HepG2 (cell line): ENCODE measurements around the gene GBA3. TPM values are rescaled to one million over a fixed set of nuclear protein-coding genes. Genes with fewer than 3 reads are reported as not detected.

Source experiments
- ATAC-seq: fragments of 200-7000 bp; cut with Tn5 transposase; 3 replicates; pipeline ENCODE4 v1.9.1; 2020; ENCODE audit warnings: mild to moderate bottlenecking, moderate library complexity
- BruUV-seq: library from RNA; stranded (reverse); fragments of 400-500 nt; replicated peaks from 2 replicates; lab custom pipeline; 2021; lab: Mats Ljungman, UMichigan
- CTCF ChIA-PET: fragments of 300-600 bp; formaldehyde crosslinking; extraction: SDS; loops from one replicate; lab custom pipeline; 2021; ENCODE audit warnings: low total read pairs, inconsistent platforms, low intra/inter-chr PET ratio; lab: Yijun Ruan, JAX
- POLR2A ChIA-PET: fragments of 350-600 bp; sonication (Branson Sonifier 250); formaldehyde crosslinking; loops from one replicate; lab custom pipeline; 2020; ENCODE audit warnings: antibody characterized with exemption, inconsistent platforms; lab: Yijun Ruan, JAX
- DNase-seq: peaks from one replicate; pipeline ENCODE4 v3.0.0-alpha.2; 2015; ENCODE audit warnings: low spot score
- FAIRE-seq: peaks from 3 replicates; lab custom pipeline; 2011; peaks lifted over from hg19 to GRCh38; lab: Jason Lieb, UNC
- H2AFZ ChIP-seq: one replicate; pipeline ENCODE4 v1.6.1; 2011; ENCODE audit warnings: low read length, inconsistent platforms
- H3K27ac ChIP-seq: fragments of 300-600 bp; 3 replicates; pipeline ENCODE4 v1.8.0; 2011; ENCODE audit warnings: mixed run types, mild to moderate bottlenecking, mixed read lengths, low read length, inconsistent platforms; ENCODE audit not compliant: insufficient read depth; ENCODE audit errors: extremely low read length
- H3K27me3 ChIP-seq, 2 experiments: fragments of 200-600 bp in 1 of 2; 2 replicates in 1 of 2; 3 replicates in 1 of 2; pipeline versions ENCODE4 v1.6.0 to v1.8.0; 2011; ENCODE audit warnings: low read length in 2 of 2, mild to moderate bottlenecking in 2 of 2, moderate library complexity in 2 of 2, inconsistent platforms in 1 of 2; ENCODE audit not compliant: insufficient read depth in 2 of 2, control insufficient read depth in 1 of 2
- H3K36me3 ChIP-seq, 2 experiments: fragments of 200-600 bp in 1 of 2; replicated peaks in 1 of 2; 2 replicates in 1 of 2; 3 replicates in 1 of 2; pipeline versions ENCODE4 v1.5.1 to v1.8.0; 2011; ENCODE audit warnings: low read length in 2 of 2, inconsistent platforms in 1 of 2; ENCODE audit not compliant: insufficient read depth in 2 of 2, control insufficient read depth in 1 of 2
- H3K4me1 ChIP-seq: 2 replicates; pipeline ENCODE4 v1.5.1; 2012; ENCODE audit warnings: low read length, inconsistent platforms; ENCODE audit not compliant: insufficient read depth
- H3K4me2 ChIP-seq: 2 replicates; pipeline ENCODE4 v1.6.0; 2011; ENCODE audit warnings: low read depth, low read length, inconsistent platforms
- H3K4me3 ChIP-seq, 3 experiments: fragments of 200-600 bp in 1 of 3; sonication (generic), shearing (Covaris generic) in 1 of 3; replicated peaks in 1 of 3; 2 replicates each; pipeline ENCODE4 v1.5.1; 2011 to 2016; ENCODE audit warnings: low read length in 3 of 3, inconsistent platforms in 2 of 3, low read depth in 2 of 3, mild to moderate bottlenecking in 2 of 3, control low read depth in 1 of 3, mixed read lengths in 1 of 3; ENCODE audit not compliant: insufficient read depth in 1 of 3
- H3K79me2 ChIP-seq: one replicate; pipeline ENCODE4 v1.6.1; 2011; ENCODE audit warnings: low read length, inconsistent platforms; ENCODE audit not compliant: insufficient read depth
- H3K9ac ChIP-seq: 2 replicates; pipeline ENCODE4 v1.6.0; 2011; ENCODE audit warnings: mild to moderate bottlenecking, low read depth, low read length, inconsistent platforms; ENCODE audit not compliant: insufficient read depth
- H3K9me3 ChIP-seq: 2 replicates; pipeline ENCODE4 v1.5.1; 2012; ENCODE audit warnings: mild to moderate bottlenecking, low read length
- H4K20me1 ChIP-seq: 2 replicates; pipeline ENCODE4 v1.6.0; 2011; ENCODE audit warnings: inconsistent platforms, mild to moderate bottlenecking, low read length, moderate library complexity; ENCODE audit not compliant: insufficient read depth
- AGO1 ChIP-seq: fragments of 200-400 bp; formaldehyde crosslinking; IDR thresholded peaks from 2 replicates; pipeline ENCODE4 v1.6.1; 2017; ENCODE audit warnings: mild to moderate bottlenecking, low read depth, low read length, moderate library complexity; ENCODE audit not compliant: poor library complexity, severe bottlenecking
- HNRNPL ChIP-seq: fragments of 200-400 bp; formaldehyde crosslinking; IDR thresholded peaks from 2 replicates; pipeline ENCODE4 v1.6.1; 2017; ENCODE audit warnings: mild to moderate bottlenecking, low read depth, low read length
- IKZF5 ChIP-seq: IDR thresholded peaks from 2 replicates; pipeline ENCODE4 v1.6.1; 2018; ENCODE audit warnings: missing genetic modification reagents, mild to moderate bottlenecking, missing compliant biosample characterization
- KLF11 ChIP-seq: IDR thresholded peaks from 2 replicates; pipeline ENCODE4 v1.6.1; 2016; ENCODE audit warnings: missing compliant biosample characterization
- NCOR1 ChIP-seq: fragments of 200-600 bp; sonication (generic); IDR thresholded peaks from 2 replicates; pipeline ENCODE4 v1.7.0; 2017; ENCODE audit warnings: antibody characterized with exemption, low read length, borderline replicate concordance
- NR2F2 ChIP-seq: IDR thresholded peaks from 2 replicates; pipeline ENCODE4 v1.6.1; 2012; ENCODE audit warnings: low read depth, inconsistent platforms, borderline replicate concordance
- PTBP1 ChIP-seq: fragments of 200-400 bp; formaldehyde crosslinking; IDR thresholded peaks from 2 replicates; pipeline ENCODE4 v1.6.1; 2018; ENCODE audit warnings: low read length, low read depth; ENCODE audit not compliant: poor library complexity, severe bottlenecking
- SP4 ChIP-seq: sonication (generic); formaldehyde crosslinking; IDR thresholded peaks from 2 replicates; pipeline ENCODE4 v1.8.1; 2023; ENCODE audit warnings: mild to moderate bottlenecking, missing genetic modification reagents
- SRF ChIP-seq: IDR thresholded peaks from 2 replicates; pipeline ENCODE4 v1.6.1; 2011; ENCODE audit warnings: mild to moderate bottlenecking, low read depth, low read length, moderate library complexity
- ZFP41 ChIP-seq: sonication (generic); formaldehyde crosslinking; IDR thresholded peaks from 2 replicates; pipeline ENCODE4 v1.4.0; 2020; ENCODE audit warnings: mild to moderate bottlenecking, missing genetic modification reagents, borderline replicate concordance
- ZFP90 ChIP-seq: sonication (generic); formaldehyde crosslinking; IDR thresholded peaks from 2 replicates; pipeline ENCODE4 v1.8.0; 2022; ENCODE audit warnings: missing genetic modification reagents, mild to moderate bottlenecking, inconsistent platforms, borderline replicate concordance
- ZMAT3 ChIP-seq: sonication (generic); formaldehyde crosslinking; conservative IDR thresholded peaks from 2 replicates; pipeline ENCODE4 v1.7.0; 2021; ENCODE audit warnings: missing genetic modification reagents
- ZNF274 ChIP-seq: sonication (generic); formaldehyde crosslinking; IDR thresholded peaks from 2 replicates; pipeline ENCODE4 v1.5.1; 2020; ENCODE audit warnings: mild to moderate bottlenecking, missing genetic modification reagents
- ZNF569 ChIP-seq: sonication (generic); formaldehyde crosslinking; IDR thresholded peaks from 2 replicates; pipeline ENCODE4 v1.5.0; 2020; ENCODE audit warnings: mild to moderate bottlenecking, missing genetic modification reagents, moderate library complexity, borderline replicate concordance
- ZNF672 ChIP-seq: sonication (generic); formaldehyde crosslinking; IDR thresholded peaks from 2 replicates; pipeline ENCODE4 v1.8.1; 2022; ENCODE audit warnings: missing genetic modification reagents
- ZNF737 ChIP-seq: sonication (generic); formaldehyde crosslinking; IDR thresholded peaks from 2 replicates; pipeline ENCODE4 v1.5.0; 2020; ENCODE audit warnings: missing genetic modification reagents, mild to moderate bottlenecking, borderline replicate concordance
- WGBS: methylation state at CpG from one replicate; pipeline ENCODE4 v1.1.6; 2017; ENCODE audit warnings: low lambda C conversion rate; 5-methylcytosine and 5-hydroxymethylcytosine counted together
- in situ Hi-C: cut with HindIII; loops from 2 replicates; pipeline ENCODE4 v1.10.0; 2017; ENCODE audit warnings: low pct_unique_long_range_greater_than_20kb; ENCODE audit not compliant: extremely low pct_ligation_motif_present
- intact Hi-C: fragments of 100-400 bp; cut with micrococcal nuclease; formaldehyde crosslinking; loops from one replicate; pipeline ENCODE4 v1.10.0; 2022; ENCODE audit not compliant: unreplicated experiment
- polyA plus RNA-seq, 8 experiments: library from polyadenylated mRNA; depleted of rRNA in 3 of 8; stranded (reverse) in 7 of 8; unstranded in 1 of 8; fragments of >200 nt; fragmentation: Illumina TruSeq in 4 of 8; extraction: Trizol in 4 of 8; gene quantifications; 2 replicates each; pipeline versions ENCODE4 v1.2.1 to v1.2.3, GENCODE V29; 2011 to 2016; ENCODE audit warnings: low read depth in 4 of 8, missing spikeins in 1 of 8, mixed read lengths in 1 of 8; ENCODE audit not compliant: insufficient read depth in 1 of 8
- total RNA-seq, 5 experiments: library from RNA; depleted of rRNA; stranded (reverse); fragments of >200 nt; fragmentation: Illumina TruSeq; extraction: Trizol; gene quantifications; 2 replicates each; pipeline ENCODE4 v1.2.3, GENCODE V29; 2016; ENCODE audit warnings: low read depth in 1 of 5
- TF ChIP-seq, protein P1 (sequence below): fragments of 450-650 bp; IDR thresholded peaks from 2 replicates; pipeline ENCODE4 v1.6.1; 2016
- TF ChIP-seq, protein P2 (sequence below): sonication (generic); formaldehyde crosslinking; IDR thresholded peaks from 2 replicates; pipeline ENCODE4 v1.5.0; 2020; ENCODE audit warnings: missing genetic modification reagents, mild to moderate bottlenecking, borderline replicate concordance

The GBA3 gene
- total and polyA plus RNA-seq, 2 of the 13 experiments (the other 11 are each of a cell fraction or from before 2014, with no cell fraction given) = 0.18 TPM; not detected in 1

DNA sequence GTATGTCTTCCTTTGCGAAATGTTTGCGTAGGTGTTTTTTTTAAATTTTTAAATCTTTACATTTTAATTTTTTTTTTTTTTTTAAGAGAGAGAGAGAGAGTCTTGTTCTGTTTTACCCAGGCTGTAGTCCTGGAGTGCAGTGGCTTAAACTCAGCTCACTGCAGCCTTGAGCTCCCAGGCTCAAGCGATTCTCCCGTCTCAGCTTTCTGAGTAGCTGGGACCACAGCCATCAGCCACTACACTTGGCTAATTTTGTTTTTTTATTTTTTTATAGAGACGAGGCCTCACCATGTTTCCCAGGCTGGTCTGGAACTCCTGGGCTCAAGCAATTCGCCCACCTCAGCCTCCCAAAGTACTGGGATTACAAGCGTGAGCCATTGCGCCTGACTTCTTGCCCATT, 43.7 kb upstream of the GBA3 start:
- no peak overlapping the region for H3K9ac ChIP-seq
- H2AFZ ChIP-seq = no peak overlapping the region
- ATAC-seq (no peak), DNase-seq (no peak)
- CTCF ChIA-PET = no interaction called here
- no peaks in the 10 kb centered on the region; the same call in 1 of the 2 replicates for H3K9me3 ChIP-seq
- H3K4me1 ChIP-seq = no peaks in the 10 kb centered on the region
- no peak overlapping the region for H3K4me2 ChIP-seq
- POLR2A ChIA-PET = no interaction called here
- 57% methylated on average over 8 of the region's 8 CpGs for WGBS
- no peak overlapping the region for H3K27ac ChIP-seq
- in situ Hi-C loops = no loop called here
- no peaks in the 10 kb centered on the region for H4K20me1 ChIP-seq
- BruUV-seq = no TSS peak
- H3K79me2 ChIP-seq = no peaks in the 10 kb centered on the region
- intact Hi-C loops = no loop called here
- no peaks in the 10 kb centered on the region for H3K36me3 ChIP-seq
- no peak overlapping the region for H3K4me3 ChIP-seq
- no peaks in the 10 kb centered on the region for H3K27me3 ChIP-seq
- TF ChIP-seq HNRNPL = no peak
- TF ChIP-seq ZNF737 (CRISPR knock-in tag) = no peak
- no peak for TF ChIP-seq KLF11 (CRISPR knock-in tag)
- TF ChIP-seq, protein P1, sequence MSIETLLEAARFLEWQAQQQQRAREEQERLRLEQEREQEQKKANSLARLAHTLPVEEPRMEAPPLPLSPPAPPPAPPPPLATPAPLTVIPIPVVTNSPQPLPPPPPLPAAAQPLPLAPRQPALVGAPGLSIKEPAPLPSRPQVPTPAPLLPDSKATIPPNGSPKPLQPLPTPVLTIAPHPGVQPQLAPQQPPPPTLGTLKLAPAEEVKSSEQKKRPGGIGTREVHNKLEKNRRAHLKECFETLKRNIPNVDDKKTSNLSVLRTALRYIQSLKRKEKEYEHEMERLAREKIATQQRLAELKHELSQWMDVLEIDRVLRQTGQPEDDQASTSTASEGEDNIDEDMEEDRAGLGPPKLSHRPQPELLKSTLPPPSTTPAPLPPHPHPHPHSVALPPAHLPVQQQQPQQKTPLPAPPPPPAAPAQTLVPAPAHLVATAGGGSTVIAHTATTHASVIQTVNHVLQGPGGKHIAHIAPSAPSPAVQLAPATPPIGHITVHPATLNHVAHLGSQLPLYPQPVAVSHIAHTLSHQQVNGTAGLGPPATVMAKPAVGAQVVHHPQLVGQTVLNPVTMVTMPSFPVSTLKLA = no peak
- TF ChIP-seq PTBP1 = no peak
- no peak for TF ChIP-seq ZNF569
- TF ChIP-seq AGO1 = no peak
- no peak for TF ChIP-seq ZFP90 (CRISPR knock-in tag)
- no peak for TF ChIP-seq ZNF274 (CRISPR knock-in tag)
- no peak for TF ChIP-seq ZNF672 (CRISPR knock-in tag)
- TF ChIP-seq NR2F2 = no peak
- no peak for TF ChIP-seq IKZF5 (CRISPR knock-in tag)
- no peak for TF ChIP-seq SRF
- TF ChIP-seq, protein P2, sequence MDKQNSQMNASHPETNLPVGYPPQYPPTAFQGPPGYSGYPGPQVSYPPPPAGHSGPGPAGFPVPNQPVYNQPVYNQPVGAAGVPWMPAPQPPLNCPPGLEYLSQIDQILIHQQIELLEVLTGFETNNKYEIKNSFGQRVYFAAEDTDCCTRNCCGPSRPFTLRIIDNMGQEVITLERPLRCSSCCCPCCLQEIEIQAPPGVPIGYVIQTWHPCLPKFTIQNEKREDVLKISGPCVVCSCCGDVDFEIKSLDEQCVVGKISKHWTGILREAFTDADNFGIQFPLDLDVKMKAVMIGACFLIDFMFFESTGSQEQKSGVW (CRISPR knock-in tag) = no peak
- TF ChIP-seq NCOR1 = no peak
- TF ChIP-seq ZMAT3 (CRISPR knock-in tag) = no peak
- TF ChIP-seq ZFP41 (CRISPR knock-in tag) = no peak
- TF ChIP-seq SP4 (CRISPR knock-in tag) = no peak
- TF ChIP-seq, all 625 proteins: peak for 0
- no peak for FAIRE-seq
